Lower leg skin (tissue), 3 donors: Measurements from ENCODE around the gene SULT1A4.
"Not testable (repeated sequence)": the region's sequence is repeated elsewhere in the genome, so short reads cannot be mapped to it uniquely, and the experiment has no call there.

Experiments
- CTCF ChIP-seq, 3 donors: fragments of 450-650 bp; IDR thresholded peaks; one replicate each; pipeline ENCODE4 v1.5.1; 2016; ENCODE audit warnings: antibody characterized with exemption in 3 of 3, mild to moderate bottlenecking in 3 of 3, moderate library complexity in 2 of 3
- POLR2A ChIP-seq, 2 donors: fragments of 450-650 bp; IDR thresholded peaks; one replicate each; pipeline ENCODE4 v1.6.1; 2016 to 2017; ENCODE audit warnings: antibody characterized with exemption in 2 of 2, mild to moderate bottlenecking in 1 of 2, moderate library complexity in 1 of 2

- not testable (repeated sequence) for TF ChIP-seq CTCF, POLR2A (IDR thresholded peaks at IDR 0.05)
Measured at GRCh38 chr16:29423587-29423986, 36.1 kb upstream of the SULT1A4 start.
